CD4-positive, alpha-beta T cell treated with Interleukin-6 at 100 ng/mL for 8 hours (primary cell): ENCODE data around the gene IZUMO1.
"Not testable (repeated sequence)": the region's sequence is repeated elsewhere in the genome, so short reads cannot be mapped to it uniquely, and the experiment has no call there.

Source experiments
- DNase-seq: peaks from one replicate; pipeline ENCODE4 v3.0.0-alpha.2; 2020; ENCODE audit warnings: mixed read lengths, low spot score

The IZUMO1 gene

GRCh38 chr19:48737360-48737998 lies 9.2 kb downstream of the IZUMO1 start:
- no peak for DNase-seq

- DNase-seq: no peak
These were observed 11.6 kb downstream of the IZUMO1 start for GRCh38 chr19:48735031-48735615.

GRCh38 chr19:48734625-48735024 lies 12.1 kb downstream of the IZUMO1 start:
- DNase-seq: no peak

GRCh38 chr19:48731452-48731851 lies 15.3 kb downstream of the IZUMO1 start:
- DNase-seq: no peak

GRCh38 chr19:48728911-48729664 lies 17.6 kb downstream of the IZUMO1 start:
- DNase-seq: no peak

- peak; percentile 52 for DNase-seq
These were observed 20.2 kb downstream of the IZUMO1 start for GRCh38 chr19:48726556-48726955.

- peak; percentile 50 for DNase-seq
These were observed 21.6 kb downstream of the IZUMO1 start for GRCh38 chr19:48724796-48725753.

- DNase-seq: no peak
These were observed 24.5 kb downstream of the IZUMO1 start for GRCh38 chr19:48722196-48722708.

GRCh38 chr19:48720613-48721296 lies 26.0 kb downstream of the IZUMO1 start:
- peak; percentile 93 for DNase-seq

GRCh38 chr19:48720251-48720612 lies 26.5 kb downstream of the IZUMO1 start:
- DNase-seq: no peak

- DNase-seq: no peak
These were observed 27.2 kb downstream of the IZUMO1 start, which contains the start of gene MAMSTR for GRCh38 chr19:48719263-48720171. Gene MAMSTR (minus strand): TSS chr19:48719725. CDS start chr19:48719031, 694 bp downstream.

- DNase-seq: no peak
These were observed 27.9 kb downstream of the IZUMO1 start for GRCh38 chr19:48718711-48719231.

GRCh38 chr19:48718106-48718505 lies 28.6 kb downstream of the IZUMO1 start:
- not testable (repeated sequence) for DNase-seq

- DNase-seq: no peak
These were observed 30.0 kb downstream of the IZUMO1 start for GRCh38 chr19:48716562-48717291.

- DNase-seq: no peak
These were observed 31.0 kb downstream of the IZUMO1 start for GRCh38 chr19:48715681-48716171.

GRCh38 chr19:48714759-48715675 lies 31.7 kb downstream of the IZUMO1 start:
- DNase-seq: no peak

- peak; percentile 98 for DNase-seq
These were observed 32.6 kb downstream of the IZUMO1 start for GRCh38 chr19:48713864-48714755.
